Mononuclear cell (primary cell): ENCODE measurements around the gene CIB4. TPM values are rescaled to one million over a fixed set of nuclear protein-coding genes. Genes with fewer than 3 reads are reported as not detected.

Experiments
- H3K27me3 ChIP-seq: 2 replicates; pipeline ENCODE4 v1.6.0; 2011; ENCODE audit warnings: low read length, control low read depth; ENCODE audit not compliant: insufficient read depth
- H3K4me1 ChIP-seq: 2 replicates; pipeline ENCODE4 v1.5.1; 2011; ENCODE audit warnings: mild to moderate bottlenecking, low read length, control low read depth; ENCODE audit not compliant: insufficient read depth
- H3K4me3 ChIP-seq: 2 replicates; pipeline ENCODE4 v1.5.1; 2011; ENCODE audit warnings: mild to moderate bottlenecking, low read length, moderate library complexity
- H3K9me3 ChIP-seq: 2 replicates; pipeline ENCODE4 v1.5.1; 2011; ENCODE audit warnings: low read depth, mild to moderate bottlenecking, control low read depth, low read length
- total RNA-seq: library from RNA; depleted of rRNA; stranded (reverse); fragments of >200 nt; gene quantifications from one replicate; pipeline ENCODE4 v1.2.3, GENCODE V29; 2012

The CIB4 gene
- total RNA-seq, 1 donor = not detected

DNA sequence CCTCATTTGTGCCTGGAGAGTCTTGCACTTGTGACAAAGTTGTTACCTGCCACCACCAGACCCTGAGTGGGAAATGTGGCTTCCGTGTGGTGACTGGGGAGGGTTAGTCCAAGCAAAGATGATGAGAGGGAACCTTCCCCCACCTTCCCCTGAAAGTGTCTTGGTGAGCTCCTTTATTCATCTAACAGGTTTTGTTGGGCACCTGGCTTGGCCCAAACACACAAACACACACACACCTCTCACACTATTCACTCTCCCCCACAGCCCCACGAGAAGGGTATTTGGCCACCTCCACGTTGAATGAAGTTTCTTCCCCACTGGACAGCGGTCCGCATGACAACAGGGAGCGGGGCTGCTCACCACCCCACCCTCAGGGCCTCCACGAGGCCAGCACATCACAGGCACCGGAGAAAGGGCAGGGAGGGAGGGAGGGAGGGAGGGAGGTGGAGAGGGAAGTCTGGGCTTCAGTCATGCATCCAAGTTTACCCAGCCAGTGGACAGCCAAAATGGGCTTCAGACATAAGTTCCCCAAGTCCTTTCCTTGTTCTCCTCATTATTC, 1.4 kb downstream of the CIB4 start:
- Histone ChIP-seq H3K4me1 (no peaks in the 10 kb centered on the region), H3K9me3 (no peaks in the 10 kb centered on the region), H3K4me3 (no peak overlapping the region), H3K27me3 (no peaks in the 10 kb centered on the region)

GRCh38 chr2:26637811-26638310, 3.3 kb downstream of the CIB4 start:
- no peak overlapping the region for H3K4me3 ChIP-seq
- no peaks in the 10 kb centered on the region for H3K9me3 ChIP-seq
- no peaks in the 10 kb centered on the region for H3K27me3 ChIP-seq
- no peaks in the 10 kb centered on the region for H3K4me1 ChIP-seq

DNA sequence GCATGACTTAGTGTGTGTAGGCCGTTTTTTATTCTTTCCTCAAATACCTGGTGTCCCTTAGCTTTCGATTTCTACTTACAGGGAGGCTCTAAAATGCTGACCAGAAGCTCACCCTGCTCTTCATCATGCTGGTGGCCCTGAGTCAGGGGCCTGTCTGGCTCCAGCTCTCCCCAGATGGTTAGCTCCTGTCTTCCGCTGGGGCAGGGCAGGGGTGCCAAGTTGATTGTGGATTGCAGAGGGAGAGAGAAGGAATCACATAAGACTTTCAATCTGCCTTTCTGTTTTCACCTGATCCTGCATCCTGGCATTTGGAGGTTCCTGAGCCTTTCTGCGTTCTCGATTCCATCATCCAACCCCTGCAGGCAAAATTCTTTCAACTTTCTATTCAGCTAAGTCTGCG, 4.2 kb downstream of the CIB4 start:
- Histone ChIP-seq H3K9me3 (no peaks in the 10 kb centered on the region), H3K4me1 (no peaks in the 10 kb centered on the region), H3K4me3 (no peak overlapping the region), H3K27me3 (no peaks in the 10 kb centered on the region)

GRCh38 chr2:26635401-26635800, 5.8 kb downstream of the CIB4 start:
- H3K4me1 ChIP-seq = no peaks in the 10 kb centered on the region
- no peaks in the 10 kb centered on the region for H3K27me3 ChIP-seq
- H3K9me3 ChIP-seq = no peaks in the 10 kb centered on the region
- H3K4me3 ChIP-seq = no peak overlapping the region

DNA sequence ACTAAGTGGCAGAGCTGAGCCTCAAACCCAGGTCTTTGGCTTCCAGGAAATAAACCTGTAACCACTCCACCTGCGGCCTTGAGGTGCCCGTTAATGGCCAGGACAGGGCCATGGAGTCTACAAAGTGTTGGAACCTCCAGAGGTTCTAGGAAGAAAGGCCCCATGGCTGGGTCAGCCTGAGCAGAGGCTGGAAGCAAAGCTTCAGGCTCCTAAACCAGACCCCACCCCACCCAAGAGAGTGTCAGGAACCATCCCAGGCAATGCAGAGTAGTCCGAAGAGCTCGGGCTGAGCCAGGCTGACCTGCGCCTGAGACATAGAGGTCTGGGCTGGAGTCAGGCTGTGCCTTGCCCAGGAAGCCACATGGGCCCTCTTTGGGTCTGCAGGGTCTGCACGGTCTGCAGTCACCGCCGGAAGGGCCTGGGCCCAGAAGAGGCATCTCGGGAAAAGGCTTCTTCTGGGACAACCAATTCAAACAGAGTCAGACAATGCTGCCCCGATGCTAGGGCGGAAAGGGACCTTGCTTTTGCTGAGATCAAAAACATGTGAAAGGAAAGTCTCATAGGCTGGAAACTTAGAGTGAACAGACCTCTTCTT, 6.4 kb downstream of the CIB4 start:
- Histone ChIP-seq H3K4me1 (no peaks in the 10 kb centered on the region), H3K4me3 (no peak overlapping the region), H3K27me3 (no peaks in the 10 kb centered on the region), H3K9me3 (no peaks in the 10 kb centered on the region)

GRCh38 chr2:26633993-26634595, 7.1 kb downstream of the CIB4 start:
- no peaks in the 10 kb centered on the region for H3K9me3 ChIP-seq
- no peaks in the 10 kb centered on the region for H3K4me1 ChIP-seq
- H3K27me3 ChIP-seq = no peaks in the 10 kb centered on the region
- no peak overlapping the region for H3K4me3 ChIP-seq

DNA sequence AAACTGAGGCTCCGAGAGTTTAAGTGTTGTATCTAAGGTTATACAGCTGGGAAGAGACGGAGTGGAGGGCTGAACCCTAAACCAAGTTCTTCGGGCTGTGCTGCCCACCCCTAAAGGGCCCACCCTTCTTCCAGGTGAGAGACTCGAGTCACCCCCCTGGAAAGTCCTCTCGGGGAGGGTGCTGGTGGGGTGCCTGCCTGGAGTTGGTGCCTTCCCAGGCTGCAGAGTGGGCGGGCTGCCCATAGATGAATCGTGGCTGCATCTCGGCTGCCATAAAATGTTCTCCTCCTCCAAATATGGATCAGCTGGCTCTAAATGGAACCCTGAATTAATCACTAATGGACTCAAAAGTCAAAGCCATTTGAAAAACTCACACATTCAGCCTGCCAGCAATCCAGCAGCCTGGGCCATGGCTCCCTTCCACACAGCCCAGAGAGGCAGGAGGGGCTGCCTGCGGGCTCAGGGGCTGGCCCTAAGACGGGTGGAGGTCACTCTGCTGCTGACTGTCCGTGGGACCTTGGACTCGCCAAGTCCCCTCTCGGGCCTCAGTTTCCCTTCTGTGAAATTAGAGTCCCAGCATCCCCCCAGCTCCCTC, 7.7 kb downstream of the CIB4 start:
- no peaks in the 10 kb centered on the region for H3K27me3 ChIP-seq
- no peaks in the 10 kb centered on the region for H3K4me1 ChIP-seq
- H3K9me3 ChIP-seq = no peaks in the 10 kb centered on the region
- H3K4me3 ChIP-seq = no peak overlapping the region

DNA sequence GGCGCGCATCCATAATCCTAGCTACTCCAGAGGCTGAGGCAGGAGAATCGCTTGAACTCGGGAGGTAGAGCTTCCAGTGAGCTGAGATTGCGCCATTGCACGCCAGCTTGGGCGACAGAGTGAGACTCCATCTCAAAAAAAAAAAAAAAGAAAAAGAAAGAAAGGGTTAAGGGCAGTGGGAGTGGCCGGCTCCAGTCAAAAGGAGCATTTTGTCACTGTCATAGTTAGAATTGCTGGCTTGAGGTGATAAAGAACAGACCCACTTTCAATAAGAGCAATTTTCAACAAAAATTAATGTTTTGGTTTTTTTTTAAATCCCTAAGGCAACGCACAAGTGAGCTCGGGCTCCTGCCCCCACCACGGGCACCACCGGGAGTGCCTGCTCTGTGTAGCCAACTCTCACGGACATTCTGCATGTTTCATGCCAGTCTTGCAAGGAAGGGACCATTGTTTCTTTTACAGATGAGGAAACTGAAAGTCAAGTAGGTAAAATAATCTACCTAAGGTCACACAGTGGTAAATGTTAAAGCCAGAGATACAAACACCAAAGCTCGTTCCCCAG, 8.5 kb downstream of the CIB4 start:
- Histone ChIP-seq H3K4me1 (no peaks in the 10 kb centered on the region), H3K9me3 (no peaks in the 10 kb centered on the region), H3K4me3 (no peak overlapping the region), H3K27me3 (no peaks in the 10 kb centered on the region)

GRCh38 chr2:26631401-26632170, 9.6 kb downstream of the CIB4 start:
- Histone ChIP-seq H3K9me3 (no peaks in the 10 kb centered on the region), H3K4me1 (no peaks in the 10 kb centered on the region), H3K4me3 (no peak overlapping the region), H3K27me3 (no peaks in the 10 kb centered on the region)

DNA sequence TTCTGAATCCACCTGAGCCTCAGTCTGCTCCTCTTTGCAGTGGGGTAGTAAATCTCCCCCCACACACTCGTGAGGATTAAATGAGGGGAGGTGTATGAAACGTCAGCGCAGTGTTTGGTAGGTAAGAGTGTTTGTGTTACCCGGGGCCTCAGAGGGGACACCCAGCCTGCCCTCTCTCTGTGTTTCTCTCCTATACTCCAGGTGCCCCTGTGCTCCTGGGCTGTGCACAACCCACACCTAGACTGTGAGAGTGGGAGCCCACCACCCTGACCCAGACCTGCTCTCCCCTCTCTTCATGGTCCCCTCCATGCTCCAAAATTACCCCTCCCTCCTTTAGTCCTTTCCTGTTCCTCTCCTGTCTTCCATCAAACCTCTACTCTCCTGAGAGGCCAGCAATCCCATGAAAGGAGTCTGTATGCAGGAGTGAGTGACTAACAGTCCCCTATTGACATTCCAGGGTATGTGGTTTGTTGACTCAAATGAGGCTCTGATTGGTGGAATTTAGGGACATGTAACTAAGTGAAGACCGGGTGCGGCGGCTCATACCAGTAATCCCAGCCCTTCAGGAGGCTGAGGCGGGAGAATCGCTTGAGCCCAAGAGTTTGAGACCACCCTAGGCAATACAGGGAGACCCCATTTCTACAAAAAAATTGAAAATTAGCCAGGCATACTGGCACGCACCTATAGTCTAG, 10.4 kb downstream of the CIB4 start:
- Histone ChIP-seq H3K4me1 (no peaks in the 10 kb centered on the region), H3K4me3 (no peak overlapping the region), H3K27me3 (no peaks in the 10 kb centered on the region)

DNA sequence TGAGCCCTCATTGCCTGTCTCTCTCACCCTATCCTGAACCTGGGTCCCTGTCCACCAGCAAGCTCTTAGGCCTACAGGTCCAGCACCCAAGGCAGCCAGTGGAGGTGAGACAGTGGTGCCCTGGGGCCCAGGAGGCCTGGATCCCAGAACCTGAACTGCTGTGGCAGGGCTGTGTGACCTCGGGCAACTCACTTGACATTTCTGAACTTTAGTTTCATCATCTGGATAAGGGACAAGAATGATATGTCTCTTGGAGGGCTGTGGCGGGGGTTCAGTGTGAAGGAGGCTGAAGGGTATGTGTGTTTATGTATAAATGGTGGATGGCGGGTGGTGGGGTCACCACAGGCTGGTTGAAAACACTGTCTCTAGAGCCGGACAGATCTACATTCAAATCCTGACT, 10.9 kb downstream of the CIB4 start:
- Histone ChIP-seq H3K9me3 (no peaks in the 10 kb centered on the region), H3K27me3 (no peaks in the 10 kb centered on the region), H3K4me1 (no peaks in the 10 kb centered on the region), H3K4me3 (no peak overlapping the region)

More for the DNA sequence above, 10.4 kb downstream of the CIB4 start:
- no peaks in the 10 kb centered on the region for H3K9me3 ChIP-seq

DNA sequence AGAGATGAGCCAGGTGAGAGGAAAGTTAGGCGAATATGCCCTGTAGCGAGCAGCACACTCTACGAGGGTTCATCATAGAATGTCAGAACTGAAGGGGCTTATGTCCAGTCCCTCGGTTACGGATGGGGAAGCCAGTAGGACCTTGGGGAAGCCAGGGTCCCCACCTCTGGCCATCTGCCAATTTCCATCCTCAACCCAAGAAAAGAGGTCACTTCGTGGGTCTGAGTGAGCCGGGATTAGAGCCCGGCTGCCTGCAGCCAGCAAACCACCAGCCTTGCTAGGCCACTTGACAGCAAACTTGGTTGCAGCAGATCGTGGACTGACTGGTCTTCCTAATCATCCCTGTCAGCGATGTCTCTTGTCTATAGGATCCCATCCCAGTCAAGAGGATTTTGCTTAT, 11.4 kb downstream of the CIB4 start:
- Histone ChIP-seq H3K27me3 (no peaks in the 10 kb centered on the region), H3K9me3 (no peaks in the 10 kb centered on the region), H3K4me3 (no peak overlapping the region), H3K4me1 (no peaks in the 10 kb centered on the region)

GRCh38 chr2:26629346-26629630, 11.9 kb downstream of the CIB4 start:
- H3K4me3 ChIP-seq = no peak overlapping the region
- no peaks in the 10 kb centered on the region for H3K9me3 ChIP-seq
- H3K4me1 ChIP-seq = no peaks in the 10 kb centered on the region
- no peaks in the 10 kb centered on the region for H3K27me3 ChIP-seq

- Histone ChIP-seq H3K4me1 (no peaks in the 10 kb centered on the region), H3K9me3 (no peaks in the 10 kb centered on the region), H3K27me3 (no peaks in the 10 kb centered on the region), H3K4me3 (no peak overlapping the region)
Observed at GRCh38 chr2:26628561-26629345, 12.4 kb downstream of the CIB4 start.
